22Rv1 (cell line): ENCODE results near the gene LGR6.

Experiments used
- ZFX ChIP-seq: fragments of 450-650 bp; IDR thresholded peaks from 2 replicates; pipeline ENCODE4 v1.6.1; 2017; ENCODE audit warnings: antibody characterized with exemption, borderline replicate concordance
- TF ChIP-seq, protein P1 (sequence below): fragments of 450-650 bp; IDR thresholded peaks from 2 replicates; pipeline ENCODE4 v1.5.1; 2017; ENCODE audit warnings: mild to moderate bottlenecking

DNA sequence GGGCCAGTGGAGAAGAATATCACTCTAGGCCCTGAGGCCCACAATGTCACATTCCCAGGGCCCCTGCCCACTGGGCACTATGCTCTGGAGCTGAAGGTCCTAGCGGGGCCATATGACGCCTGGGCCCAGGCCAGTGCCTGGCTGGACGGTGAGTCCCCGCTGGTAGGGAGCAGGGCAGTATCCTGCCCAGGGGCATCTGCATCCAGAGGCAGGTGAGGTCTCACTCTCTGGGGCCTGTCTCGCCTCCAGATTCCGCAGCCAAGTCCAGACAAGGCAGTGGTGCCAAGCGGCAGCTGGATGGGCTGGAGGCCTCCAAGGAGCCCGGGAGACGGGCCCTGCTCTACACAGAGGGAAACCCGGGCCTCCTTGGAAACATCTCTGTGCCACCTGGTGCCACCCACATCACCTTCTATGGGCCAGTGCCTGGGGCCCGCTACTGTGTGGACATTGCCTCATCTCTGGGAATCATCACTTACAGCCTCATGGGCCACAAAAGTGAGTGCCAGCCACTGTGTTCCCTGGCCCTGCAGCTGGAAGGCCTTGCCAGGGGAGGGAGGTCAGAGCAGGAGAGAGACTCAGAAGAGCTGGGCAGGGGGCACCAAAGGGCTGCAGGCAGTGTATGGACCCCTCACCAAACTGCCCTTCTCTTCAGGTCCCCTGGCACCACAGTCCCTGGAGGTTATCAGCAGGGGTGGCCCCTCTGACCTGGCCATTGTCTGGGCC, 22.1 kb upstream of the LGR6 start:
- TF ChIP-seq, protein P1, sequence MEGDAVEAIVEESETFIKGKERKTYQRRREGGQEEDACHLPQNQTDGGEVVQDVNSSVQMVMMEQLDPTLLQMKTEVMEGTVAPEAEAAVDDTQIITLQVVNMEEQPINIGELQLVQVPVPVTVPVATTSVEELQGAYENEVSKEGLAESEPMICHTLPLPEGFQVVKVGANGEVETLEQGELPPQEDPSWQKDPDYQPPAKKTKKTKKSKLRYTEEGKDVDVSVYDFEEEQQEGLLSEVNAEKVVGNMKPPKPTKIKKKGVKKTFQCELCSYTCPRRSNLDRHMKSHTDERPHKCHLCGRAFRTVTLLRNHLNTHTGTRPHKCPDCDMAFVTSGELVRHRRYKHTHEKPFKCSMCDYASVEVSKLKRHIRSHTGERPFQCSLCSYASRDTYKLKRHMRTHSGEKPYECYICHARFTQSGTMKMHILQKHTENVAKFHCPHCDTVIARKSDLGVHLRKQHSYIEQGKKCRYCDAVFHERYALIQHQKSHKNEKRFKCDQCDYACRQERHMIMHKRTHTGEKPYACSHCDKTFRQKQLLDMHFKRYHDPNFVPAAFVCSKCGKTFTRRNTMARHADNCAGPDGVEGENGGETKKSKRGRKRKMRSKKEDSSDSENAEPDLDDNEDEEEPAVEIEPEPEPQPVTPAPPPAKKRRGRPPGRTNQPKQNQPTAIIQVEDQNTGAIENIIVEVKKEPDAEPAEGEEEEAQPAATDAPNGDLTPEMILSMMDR = no peak
- TF ChIP-seq ZFX = no peak
